ENCODE measurements around the gene KCNJ8. TPM values are rescaled to one million over a fixed set of nuclear protein-coding genes. Genes with fewer than 3 reads are reported as not detected.

The KCNJ8 gene
- total RNA-seq, 1 donor from 2014 or later: 53.5 TPM

DNA sequence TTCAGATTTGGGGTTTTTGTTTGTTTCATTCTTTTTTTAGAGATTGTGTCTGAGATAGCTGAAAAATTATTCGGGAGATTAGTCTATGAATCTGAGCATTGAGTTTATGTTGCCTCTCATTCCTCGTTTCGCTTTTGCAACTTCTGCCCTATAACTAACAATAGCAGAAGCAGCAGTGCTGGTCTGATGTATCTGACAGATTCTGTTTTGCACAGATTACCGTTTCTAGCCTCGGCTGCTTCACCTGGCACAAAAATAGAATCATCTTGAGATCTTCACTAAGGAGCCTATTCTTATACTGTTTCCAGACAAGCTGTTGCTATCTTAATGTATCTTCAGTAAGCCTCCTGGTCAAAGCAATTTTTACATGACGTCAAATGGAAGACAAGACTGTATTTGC lies 29.2 kb downstream of the KCNJ8 start:
- ATAC-seq (ENCODE audit: poor library complexity) (no peak), DNase-seq (no peak)
- intact Hi-C loops (cut with DNase I): no loop called here

DNA sequence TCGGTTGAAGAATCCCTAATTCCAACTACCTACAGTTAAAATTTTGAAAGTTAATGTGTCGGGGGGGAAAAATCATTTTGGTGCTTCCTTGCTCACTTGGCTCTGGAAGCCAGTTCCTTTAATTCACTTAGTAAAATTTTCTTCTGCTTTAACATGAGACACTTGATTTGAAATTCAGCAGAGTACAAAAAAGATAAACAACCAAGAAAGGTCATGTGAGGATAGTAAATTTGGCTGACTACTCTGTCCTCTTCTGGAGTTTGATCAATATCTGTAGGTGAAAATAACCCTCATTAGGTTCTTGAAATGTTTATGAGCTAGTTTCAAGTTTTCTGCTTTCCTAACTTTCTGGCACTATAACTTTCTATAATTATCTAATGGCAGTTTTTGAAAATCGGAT lies 43.4 kb downstream of the KCNJ8 start:
- intact Hi-C loops (cut with DNase I): no loop called here
- ATAC-seq (ENCODE audit: poor library complexity): no peak
- DNase-seq: no peak

DNA sequence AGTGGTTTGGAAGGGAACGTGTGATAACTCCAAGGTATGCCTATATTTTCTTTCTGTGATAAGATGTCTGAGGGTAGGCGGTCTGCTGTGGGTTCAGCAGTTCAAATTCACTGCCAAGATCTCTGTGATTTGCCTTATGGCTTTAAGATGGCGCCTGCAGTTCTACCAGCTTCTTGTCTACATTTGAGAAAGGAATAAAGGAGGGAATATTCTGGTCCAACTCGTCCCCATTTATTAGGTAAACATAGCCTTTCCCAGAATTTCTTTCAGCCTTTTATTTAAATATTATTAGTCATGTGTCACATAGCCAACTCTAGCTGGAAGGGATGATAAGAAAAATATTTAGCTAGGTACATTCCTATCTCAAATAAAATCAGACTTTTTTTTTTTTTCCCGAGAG lies 48.8 kb downstream of the KCNJ8 start:
- ATAC-seq (ENCODE audit: poor library complexity): no peak
- DNase-seq: no peak
- intact Hi-C loops (cut with DNase I): no loop called here

DNA sequence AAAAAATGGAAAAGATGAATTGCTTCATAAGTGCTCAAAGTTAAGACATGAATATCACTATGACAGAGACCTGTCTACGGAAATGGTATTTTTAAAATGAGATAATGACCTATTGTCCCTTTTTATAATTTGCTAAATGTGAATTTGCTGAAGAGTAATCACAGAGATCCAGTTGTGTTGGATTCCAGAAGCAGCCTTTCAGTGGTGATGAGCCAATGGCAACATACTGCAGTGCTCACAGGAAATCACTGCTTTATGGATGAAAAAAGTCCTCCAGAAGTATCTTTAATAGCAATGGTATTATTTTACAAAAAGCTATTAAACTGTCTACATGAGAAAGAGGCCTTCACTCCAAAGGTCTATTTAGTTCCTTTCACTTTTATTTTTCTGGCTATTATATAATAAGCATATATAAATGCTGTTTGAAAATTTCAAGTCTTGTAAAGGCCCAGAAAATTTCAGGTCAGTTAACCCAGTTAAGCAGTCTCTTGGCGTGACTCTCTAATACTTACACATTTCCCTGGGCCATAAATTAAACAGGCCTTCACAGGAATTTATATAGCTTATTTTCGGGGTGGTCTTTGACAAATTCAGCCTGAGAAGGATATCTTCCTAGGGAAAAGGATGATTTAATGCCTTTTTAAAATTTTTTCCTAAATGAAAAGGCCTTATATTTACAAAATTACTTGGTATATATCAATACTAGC lies 55.4 kb downstream of the KCNJ8 start:
- intact Hi-C loops (cut with DNase I): loop anchor here (10.0 kb wide), 1 partner anchor 46 kb away; no protein-coding TSS in a partner anchor
- ATAC-seq (ENCODE audit: poor library complexity) (no peak), DNase-seq (no peak)

DNA sequence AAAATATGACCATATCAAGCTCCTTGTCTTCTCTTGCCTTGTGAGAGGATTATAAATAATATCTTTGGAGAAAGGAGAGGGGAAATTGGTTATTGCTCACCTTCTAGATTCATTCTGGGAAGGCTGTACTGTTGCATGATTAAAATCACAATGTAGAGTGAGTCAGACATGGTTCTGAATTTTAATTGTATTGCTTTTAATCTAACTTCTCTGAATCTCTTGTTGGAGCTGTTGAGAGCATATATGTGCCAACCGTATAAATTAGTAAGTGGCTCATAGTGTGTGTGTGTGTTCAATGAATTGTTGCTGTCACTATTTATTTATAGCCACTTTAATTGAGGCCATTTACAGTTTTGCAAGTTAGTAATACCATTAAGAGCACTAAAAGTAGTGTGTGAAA lies 56.1 kb downstream of the KCNJ8 start:
- DNase-seq: no peak
- intact Hi-C loops (cut with DNase I): loop anchor here (10.0 kb wide), 1 partner anchor 46 kb away; no protein-coding TSS in a partner anchor
- ATAC-seq (ENCODE audit: poor library complexity): no peak

DNA sequence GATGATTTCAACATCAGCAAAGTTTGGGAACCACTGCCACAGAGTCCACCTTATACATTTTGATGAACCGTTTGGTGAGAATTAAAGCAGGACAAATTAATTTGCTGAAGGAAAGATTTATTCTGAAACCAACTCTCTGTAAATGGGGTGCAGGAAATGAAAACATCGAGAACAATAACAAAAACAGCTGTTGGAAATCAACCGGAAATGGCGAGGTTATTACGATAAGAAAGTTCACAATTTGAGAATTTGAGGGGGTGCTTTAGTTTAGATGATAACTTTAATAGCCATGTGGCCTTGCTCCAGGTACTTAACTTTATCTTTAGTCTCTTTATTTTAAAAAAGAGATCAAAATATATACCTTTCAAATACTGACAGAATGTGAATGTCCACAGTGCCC lies 56.7 kb downstream of the KCNJ8 start:
- no peak for ATAC-seq (ENCODE audit: poor library complexity)
- no peak for DNase-seq
- intact Hi-C loops (cut with DNase I): loop anchor here (10.0 kb wide), 1 partner anchor 47 kb away; no protein-coding TSS in a partner anchor

DNA sequence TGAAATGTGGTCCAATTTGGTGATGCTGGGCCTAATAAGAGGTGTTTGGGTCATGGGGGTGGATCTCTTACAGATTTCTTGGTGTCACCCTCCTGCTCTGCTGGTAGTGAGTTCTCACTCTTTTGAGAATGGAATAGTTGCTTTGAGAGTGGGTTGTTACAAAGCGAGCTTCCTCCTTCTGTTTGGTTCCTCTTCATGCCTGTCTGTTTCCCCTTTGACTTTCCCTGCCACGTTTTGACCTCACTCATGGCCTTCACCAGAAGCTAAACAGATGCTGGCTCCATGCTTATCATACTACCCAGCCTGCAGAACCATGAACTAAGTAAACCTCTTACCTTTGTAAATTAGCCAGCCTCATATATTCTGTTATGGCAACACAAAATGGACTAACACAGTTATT lies 59.1 kb downstream of the KCNJ8 start:
- intact Hi-C loops (cut with DNase I): loop anchor here (10.0 kb wide), 1 partner anchor 49 kb away; no protein-coding TSS in a partner anchor
- ATAC-seq (ENCODE audit: poor library complexity): no peak

More for the DNA sequence above, 59.1 kb downstream of the KCNJ8 start:
- no peak for DNase-seq

Other genes with a start within 250 kb of the KCNJ8 start
- 11.0 TPM for gene SPX, start 248.4 kb downstream of the KCNJ8 start, total RNA-seq
- gene GYS2, start 169.9 kb downstream of the KCNJ8 start, total RNA-seq: not detected
- 2,064 TPM for gene LDHB, start 116.9 kb downstream of the KCNJ8 start, total RNA-seq
- gene ABCC9, start 166.7 kb upstream of the KCNJ8 start, total RNA-seq: 77.6 TPM

All from Right ventricle myocardium superior (tissue), 1 donor.